DMS114 treated with DMSO at 0.1 percent for 48 hours (cell line): Measurements from ENCODE around the gene STT3B.

Experiments
- DNase-seq: peaks from one replicate; lab custom pipeline; 2025; ENCODE audit not compliant: unreplicated experiment; lab: John Stamatoyannopoulos, UW

The STT3B gene

DNA sequence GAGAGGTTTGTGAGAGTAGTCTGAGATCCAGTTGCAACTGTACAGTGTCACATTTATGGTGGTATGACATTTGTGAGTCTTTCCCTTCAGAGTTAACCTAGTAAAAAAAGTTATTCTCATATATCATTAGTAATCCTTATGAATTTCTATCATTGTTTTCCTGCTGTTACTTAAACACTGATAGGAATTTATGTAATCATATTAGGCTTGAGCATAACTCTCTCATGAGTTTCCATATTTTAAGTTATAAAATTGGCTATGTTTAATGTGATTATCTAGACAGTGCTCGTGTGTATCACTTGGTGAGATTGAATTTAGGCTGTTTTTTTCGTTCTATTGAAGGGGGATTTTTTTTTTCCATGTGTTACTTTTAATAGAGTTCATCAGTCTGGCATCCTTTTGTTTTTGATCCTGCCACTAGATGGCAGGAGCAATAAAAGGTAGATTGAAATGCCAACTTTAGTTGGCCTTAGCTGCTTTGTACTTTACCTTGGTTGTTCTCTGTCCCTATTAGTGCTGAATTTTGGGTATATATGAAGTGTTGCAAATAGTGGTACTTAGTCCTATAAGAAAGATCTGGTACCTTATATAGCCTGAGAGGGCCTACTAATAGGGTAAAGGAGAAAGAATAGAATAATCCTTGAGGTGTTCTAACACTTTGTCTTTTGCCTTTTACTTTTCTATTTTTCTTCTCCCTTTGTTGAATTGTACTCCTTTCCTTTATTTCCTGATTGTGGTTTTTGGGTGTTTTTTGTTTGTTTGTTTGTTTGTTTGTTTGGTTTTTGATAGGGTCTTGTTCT is 17.9 kb downstream of the STT3B start:
- peak; percentile 15 for DNase-seq

DNA sequence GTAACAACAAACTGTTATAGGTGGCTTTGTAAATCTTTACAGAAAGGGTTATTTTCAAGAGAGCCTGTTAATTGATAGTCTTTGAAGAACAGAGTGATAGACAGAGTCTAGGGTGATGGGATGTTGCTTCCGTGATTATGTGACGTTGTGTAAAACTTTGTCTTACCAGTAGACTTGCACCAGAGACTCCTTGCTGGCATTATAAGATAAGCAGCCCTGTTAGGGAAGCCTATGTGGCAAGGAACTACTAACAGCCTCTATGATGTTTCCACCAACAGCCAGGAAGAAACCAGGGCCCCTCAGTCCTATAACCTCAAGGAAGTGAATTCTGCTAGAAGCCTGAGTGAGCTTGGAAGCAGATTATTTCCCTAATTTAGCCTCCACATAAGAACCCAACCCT is 18.9 kb downstream of the STT3B start:
- no peak for DNase-seq

DNA sequence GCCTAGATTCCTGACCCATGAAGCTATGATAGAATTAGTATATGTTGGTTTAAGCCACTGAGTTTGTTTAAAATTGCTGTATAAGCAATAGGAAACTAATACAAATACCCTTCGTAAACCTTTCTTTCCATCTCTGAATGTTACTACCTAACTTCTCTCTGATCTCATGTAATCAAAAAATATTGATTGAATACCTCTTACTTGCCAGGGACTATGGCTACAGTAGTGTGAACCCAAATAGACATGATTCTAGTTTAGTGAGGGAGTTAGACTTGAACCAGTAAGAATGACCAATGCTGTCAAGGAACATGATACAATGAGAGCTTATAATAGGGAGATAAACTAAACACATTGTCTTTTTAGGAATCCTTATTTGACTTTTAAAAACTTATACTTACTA is 19.4 kb downstream of the STT3B start:
- no peak for DNase-seq

DNA sequence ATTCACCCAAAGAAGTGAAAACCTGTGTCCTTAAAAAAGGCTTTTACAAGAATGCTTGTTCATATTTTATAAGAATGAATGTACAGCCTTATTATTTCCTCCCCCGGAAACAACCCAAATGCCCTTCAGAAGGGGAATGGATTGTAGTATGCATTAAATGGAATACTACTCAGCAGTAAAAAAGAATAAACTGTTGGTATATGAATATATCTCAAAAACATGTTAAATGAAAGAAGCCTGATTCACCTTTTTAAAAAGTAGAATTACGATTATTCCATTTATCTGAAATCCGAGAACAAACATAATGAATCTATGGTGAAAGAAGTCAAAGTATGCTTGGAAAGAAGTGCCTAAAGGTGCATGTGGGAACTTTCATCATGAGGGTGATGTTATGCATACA is 20.5 kb downstream of the STT3B start:
- no peak for DNase-seq

DNA sequence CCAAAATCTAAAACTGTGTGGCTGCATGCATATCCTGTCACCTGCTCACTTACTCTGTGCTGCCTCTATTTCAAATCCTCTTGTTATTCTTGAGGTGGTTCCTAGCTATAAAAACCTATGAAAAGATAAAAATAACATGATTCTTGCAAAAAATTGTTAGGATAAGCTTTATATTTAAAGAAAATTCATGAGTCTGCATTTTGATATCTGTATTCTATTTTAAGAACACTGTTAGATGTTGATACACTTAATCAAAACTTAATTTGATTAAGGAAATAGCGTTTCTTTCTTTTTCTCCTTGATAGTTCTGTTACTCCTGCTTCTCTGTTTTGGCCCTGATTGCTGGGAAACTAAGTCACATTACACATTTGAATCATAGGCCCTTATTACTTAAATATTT is 22.5 kb downstream of the STT3B start:
- no peak for DNase-seq

DNA sequence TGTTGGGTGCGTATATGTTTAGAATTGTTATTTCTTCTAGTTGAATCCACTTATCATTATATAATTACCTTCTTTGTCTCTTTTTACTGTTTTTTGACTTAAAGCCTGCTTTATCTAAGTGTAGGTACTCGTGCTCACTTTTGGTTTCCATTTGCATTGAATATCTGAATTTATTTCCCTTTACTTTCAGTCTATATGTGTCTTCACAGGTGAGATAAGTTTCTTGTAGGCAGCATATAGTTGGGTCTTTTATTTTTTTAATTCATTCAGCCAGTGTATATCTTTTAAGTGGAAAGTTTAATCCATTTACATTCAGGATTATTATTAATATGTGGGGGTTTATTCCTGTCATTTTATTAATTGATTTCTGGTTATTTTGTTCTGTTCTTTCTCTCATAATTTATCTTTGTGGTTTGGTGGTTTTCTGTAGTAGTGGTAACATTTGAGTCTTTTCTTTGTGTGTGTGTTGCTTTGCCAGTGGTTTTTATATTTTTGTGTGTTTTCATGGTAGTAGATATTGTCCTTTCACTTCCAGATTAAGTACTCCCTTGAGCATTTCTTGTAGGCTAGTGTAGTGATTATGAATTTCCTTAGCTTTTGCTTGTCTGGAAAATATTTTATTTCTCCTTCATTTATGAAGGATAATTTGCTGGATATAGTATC is 27.3 kb downstream of the STT3B start:
- DNase-seq: no peak

DNA sequence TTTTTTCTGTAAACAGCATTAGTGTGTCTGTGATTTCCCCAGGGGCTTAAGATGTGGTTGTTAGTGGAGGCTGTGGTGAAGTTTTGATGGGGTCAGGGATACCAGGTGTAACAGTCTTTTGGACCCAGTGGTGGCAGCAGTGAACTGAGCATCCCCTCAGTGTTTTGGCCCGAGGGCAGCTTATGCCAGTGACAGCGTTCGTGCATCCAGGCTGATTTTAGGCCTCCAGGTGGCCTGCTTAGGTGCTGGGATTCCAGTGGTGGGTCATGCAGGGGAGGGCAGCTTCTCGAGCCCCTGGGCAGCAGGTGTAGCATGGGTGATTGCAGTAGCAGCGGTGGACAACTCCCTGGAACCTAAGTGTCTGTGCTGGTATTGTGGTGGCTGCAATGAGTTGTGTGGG is 29.2 kb downstream of the STT3B start:
- no peak for DNase-seq

DNA sequence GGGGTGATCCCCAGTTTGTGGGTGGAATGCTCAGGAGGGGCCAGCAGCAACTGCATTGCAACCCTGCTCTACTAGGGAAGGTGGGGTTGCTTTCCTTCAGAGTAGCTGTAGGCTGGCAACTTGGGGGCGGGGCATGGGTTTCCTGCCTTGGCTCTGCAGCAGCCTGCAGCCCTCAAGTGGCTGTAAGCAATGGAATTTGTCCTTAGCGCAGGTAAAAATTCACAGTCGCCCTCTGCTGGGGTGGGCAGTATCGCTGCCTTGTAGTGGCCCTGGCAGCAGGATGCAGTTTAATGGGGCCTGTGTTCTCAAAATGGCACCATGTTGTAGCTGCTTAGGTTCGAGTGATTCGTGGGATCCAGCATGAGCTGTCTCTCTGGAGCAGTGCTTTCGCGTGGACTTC is 29.8 kb downstream of the STT3B start:
- DNase-seq: no peak

DNA sequence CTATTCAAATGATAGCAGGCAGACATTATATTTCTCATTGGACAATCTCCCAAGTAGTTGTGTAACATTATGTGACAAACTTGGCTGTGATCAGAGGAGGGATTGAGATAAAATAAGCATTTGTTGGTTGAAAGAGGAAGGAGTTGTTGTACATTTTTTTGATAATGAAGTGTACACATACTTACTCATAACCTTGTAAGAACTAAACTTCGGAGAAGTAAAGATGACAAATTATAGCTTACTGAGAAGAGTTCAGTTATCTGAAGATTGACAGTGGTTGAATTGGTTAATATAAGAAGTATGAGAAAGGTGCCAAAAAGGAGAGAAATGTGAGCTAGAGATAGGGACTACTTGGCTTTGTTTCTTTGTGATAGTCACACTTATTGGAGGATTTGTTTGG is 32.6 kb downstream of the STT3B start:
- DNase-seq: no peak

DNA sequence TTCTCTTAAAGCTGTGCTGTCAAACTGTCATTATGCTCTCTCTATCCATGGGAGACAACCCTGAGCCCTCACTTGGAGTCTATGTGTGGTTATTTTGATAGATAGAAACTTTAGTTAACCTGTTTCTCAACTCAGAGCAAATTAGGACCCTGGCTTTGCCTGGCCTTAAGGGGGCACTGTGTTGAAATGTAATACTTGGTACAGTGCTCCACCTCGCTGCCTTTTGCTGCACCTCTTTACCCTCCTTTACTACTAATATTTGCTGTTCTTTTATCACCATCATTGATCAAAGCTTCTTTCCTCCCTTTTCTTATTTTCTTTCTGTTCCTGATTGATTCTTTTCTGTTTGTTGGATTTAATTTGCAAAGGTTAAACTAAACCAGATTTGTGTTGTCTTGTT is 34.3 kb downstream of the STT3B start:
- no peak for DNase-seq

DNA sequence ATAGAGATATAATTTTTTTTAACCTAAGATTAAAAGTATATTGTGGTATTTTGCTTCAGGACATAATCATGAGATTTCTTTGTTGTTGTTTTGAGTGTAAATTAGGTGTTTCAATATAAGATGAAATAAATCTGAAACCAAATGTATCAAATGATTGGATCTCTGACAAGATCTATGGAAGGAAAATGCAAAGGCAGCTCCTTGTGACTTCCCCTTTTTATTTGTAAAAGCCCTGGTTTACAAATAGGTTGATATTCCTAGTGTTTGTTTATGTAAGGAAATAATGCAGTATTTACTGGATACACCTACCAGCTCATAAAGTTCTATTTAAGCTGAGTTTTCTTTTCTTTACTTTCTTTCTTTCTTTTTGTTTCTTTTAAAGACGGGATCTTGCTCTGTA is 35.9 kb downstream of the STT3B start:
- no peak for DNase-seq

DNA sequence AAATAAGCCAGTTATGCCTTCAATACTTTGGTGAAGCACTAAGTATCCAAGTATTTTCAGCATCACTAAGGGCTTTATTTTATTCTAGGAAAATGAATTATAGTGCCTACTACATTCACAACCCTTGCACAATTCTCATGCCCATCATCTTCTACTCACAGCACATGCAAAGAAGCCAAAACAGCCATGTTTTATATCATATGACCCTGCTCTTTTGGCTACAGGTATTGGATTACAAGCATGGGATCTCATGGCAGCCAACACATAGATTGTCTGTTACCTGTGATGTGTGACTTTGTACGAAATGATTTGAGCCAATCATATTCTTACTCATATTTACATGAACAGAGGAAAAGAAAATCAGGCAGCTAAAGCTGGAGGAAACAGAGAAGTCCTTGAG is 38.6 kb downstream of the STT3B start:
- DNase-seq: no peak

DNA sequence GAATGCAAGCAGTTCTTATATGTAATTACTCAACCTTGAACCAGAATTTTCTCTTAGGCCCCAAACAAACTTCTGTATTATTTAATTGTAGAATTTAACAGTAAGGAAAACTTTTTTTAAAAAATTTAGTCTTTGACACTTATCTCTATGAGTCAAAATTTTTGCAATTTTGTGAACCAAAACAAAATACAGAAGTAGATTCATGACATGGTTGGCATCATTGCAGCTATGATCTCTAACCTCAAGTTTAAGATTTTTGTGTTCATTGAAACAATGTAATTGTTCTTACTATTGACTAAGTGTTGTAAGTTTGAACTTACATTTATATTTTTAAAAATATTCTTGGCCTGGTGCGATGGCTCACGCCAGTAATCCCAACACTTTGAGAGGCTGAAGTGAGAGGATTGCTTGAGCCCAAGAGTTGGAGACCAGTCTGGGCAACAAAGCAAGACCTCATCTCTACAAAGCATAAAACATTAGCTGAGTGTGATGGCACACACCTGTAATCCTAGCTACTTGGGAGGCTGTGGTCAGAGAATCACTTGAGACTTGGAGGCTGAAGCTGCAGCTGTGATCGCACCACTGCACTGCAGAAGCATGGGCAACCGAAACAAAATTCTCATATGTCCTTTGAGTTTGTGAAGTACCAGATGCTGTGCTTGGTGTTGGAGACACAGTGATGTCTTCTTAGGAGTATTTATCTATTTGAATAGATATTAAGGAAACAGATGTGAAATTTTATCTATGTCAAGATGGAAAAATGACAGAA is 39.7 kb downstream of the STT3B start:
- no peak for DNase-seq

DNA sequence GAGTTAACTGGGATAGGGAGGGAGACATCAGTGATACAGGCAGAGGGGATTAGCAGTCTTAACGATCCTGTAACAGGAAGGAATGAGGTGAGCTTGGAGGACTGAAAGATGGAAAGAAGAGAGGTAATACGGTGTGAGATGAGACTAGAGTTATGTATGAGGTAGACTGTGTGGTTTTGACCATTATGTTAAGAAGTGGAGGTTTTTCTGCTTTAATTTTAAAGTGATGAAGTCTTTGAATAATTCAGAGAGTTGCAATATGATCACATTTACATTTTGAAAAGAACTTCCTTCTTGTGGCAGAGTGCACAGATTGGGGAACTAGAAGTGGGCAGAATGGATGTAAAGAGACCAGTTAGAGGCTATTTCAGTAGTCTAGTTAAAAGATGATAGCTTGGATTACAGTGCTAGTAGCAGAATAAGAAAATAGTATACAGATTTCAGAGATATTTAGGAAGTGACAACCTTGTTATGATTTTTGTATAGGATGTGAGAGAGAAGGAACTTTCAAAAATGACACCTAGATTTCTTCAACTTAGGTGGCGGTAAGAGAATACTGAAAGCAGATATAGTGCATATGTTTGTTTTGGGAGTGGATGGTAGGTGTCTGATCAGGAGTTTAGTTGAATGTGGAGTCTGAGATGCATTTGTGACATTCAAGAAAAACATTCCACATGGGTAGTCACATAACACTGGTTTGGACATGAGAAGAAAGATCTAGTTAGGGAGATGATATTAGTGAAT is 40.5 kb downstream of the STT3B start:
- no peak for DNase-seq

DNA sequence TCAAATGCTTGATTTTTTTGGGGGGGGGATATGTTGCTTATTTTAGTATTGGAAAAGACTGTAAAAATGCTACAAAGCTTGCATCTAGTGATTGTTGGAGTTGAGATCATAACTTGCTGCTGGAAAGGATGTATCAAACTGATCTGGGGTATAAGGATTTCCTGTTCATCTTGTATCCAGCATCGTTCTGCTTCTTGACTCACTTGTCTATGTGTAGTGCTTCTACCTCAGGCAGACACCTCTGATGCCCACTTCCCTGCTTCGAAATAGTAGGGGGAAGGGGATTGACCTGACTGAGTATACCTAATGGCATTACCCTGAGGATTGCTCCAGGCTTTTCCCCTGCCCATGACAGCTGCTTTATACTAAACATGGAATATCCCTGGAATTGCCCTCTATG is 42.7 kb downstream of the STT3B start:
- DNase-seq: no peak

DNA sequence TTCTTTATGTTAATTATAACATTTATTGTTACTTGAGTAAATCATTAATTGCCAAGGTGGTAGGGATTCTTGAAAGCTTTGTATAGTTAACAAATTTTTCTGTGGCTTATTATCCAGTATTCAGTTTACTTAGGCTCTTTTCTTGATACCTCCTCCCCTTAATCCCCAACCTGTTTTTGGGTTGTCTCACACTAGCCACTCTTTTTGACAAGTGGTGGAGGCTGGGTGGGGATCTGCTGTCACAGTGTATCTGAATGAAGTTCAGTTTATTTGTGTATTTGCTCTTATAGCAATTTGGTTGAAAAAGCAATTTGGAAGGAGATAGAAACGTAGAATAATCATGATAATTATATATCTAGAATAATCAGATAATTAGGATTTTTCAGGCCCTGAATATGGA is 43.8 kb downstream of the STT3B start:
- DNase-seq: no peak

DNA sequence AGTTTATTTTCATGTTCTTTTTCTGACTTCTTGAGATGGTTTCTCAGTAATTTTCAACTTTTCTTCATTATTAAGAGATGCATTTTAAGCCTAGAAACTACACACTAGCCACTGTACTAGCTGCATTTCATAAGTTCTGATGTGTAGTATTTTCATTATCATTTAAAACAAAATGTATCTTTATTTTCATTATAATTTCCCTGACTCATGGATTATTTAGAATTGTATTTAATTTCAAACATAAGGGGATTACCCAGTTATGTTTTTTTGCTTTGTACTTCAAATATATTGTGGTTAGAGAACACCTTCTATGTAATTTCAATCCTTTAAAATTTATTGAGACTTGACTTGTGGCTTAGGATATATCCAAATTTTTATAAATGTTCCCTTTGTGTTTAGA is 44.5 kb downstream of the STT3B start:
- no peak for DNase-seq

DNA sequence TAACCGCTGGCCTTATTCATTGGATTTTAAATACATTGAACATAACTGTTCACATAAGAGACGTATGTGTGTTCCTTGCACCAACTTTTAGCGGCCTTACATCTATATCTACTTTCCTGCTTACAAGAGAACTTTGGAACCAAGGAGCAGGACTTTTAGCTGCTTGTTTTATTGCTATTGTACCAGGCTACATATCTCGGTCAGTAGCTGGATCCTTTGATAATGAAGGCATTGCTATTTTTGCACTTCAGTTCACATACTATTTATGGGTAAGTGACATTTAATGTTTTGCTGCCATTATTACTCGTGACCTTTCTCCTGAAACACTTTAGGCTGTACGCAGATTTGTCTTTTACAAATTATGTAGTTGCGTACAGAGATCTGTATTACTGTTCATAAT is 47.1 kb downstream of the STT3B start:
- DNase-seq: no peak

DNA sequence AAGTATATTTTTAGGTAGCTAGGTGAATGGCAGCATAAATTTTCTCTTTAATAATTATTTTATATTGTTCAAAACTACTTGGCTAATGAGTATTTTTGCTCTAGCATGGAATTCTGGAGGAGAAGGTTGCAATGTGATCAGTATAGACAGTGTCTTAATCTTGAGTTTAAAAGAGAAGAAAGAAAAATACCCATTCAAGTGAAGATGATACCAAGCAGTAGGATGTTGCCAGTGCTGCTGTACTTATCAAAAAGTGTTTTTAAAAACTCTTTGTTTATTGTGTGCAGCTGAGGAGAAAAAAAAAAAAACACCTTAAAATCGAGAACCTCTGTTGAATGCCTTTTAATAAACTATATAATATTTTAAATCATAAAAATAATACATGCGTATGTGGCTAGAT is 47.9 kb downstream of the STT3B start:
- no peak for DNase-seq

DNA sequence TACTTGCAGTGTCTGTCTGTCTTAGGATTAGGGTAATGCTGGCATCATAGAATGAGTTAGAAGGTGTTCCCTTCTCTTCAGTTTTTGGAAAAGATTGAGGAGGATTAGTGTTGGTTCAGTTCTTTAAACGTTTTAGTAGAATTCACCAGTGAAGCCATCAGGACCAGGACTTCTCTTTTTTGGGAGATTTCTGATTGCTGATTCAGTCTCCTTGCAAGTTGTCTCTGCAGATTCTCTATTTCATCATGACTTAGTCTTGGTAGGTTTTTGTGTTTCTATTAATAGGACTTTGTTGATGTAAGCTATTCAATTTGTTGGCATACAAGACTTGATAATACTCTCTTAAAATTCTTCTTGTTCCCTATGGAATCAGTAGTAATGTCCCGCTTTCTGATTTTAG is 48.9 kb downstream of the STT3B start:
- DNase-seq: no peak

DNA sequence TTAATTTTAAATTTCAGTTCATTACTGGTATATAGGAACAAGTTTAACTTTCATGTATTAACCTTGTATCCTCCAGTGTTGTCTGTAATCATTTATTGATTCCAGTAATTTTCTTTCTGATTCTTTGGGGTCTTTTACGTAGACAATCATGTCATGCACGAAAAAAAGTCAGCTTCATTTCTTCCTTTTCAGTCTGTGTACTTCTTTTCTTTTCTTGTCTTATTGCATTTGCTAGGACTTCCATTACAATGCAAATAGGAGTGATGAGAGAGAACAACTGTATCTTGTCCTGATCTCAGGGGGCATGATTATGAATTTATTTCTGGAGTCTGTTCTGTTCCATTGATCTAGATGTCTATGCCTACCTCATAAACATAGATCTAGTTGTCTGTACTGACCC is 56.5 kb downstream of the STT3B start:
- DNase-seq: no peak
